Lung (tissue), 12 donors: Measurements from ENCODE around the gene SYNE1. TPM values are rescaled to one million over a fixed set of nuclear protein-coding genes. Genes with fewer than 3 reads are reported as not detected.

Experiments used
- ATAC-seq: fragments of 200-7000 bp; cut with Tn5 transposase; one replicate; pipeline ENCODE4 v1.9.1; 2020; ENCODE audit warnings: moderate number of reproducible peaks; ENCODE audit not compliant: insufficient read depth, low FRiP score
- DNase-seq, 3 donors: peaks; one replicate each; pipeline ENCODE4 v3.0.0-alpha.2; 2013 to 2017
- H3K27ac ChIP-seq, 2 donors: one replicate each; pipeline ENCODE4 v1.5.1; 2013; ENCODE audit warnings: mild to moderate bottlenecking in 2 of 2, moderate library complexity in 2 of 2, control low read depth in 1 of 2, inconsistent platforms in 1 of 2, low read depth in 1 of 2, low read length in 1 of 2
- H3K27me3 ChIP-seq, 3 donors: one replicate each; pipeline ENCODE4 v1.5.1; 2013; ENCODE audit warnings: low read length in 2 of 3; ENCODE audit not compliant: control insufficient read depth in 3 of 3, insufficient read depth in 3 of 3
- H3K36me3 ChIP-seq, 4 donors: one replicate each; pipeline ENCODE4 v1.5.1; 2013; ENCODE audit warnings: low read length in 4 of 4, mild to moderate bottlenecking in 1 of 4, moderate library complexity in 1 of 4; ENCODE audit not compliant: control insufficient read depth in 4 of 4, insufficient read depth in 4 of 4
- H3K4me1 ChIP-seq, 5 donors: one replicate each; pipeline ENCODE4 v1.5.1; 2013; ENCODE audit warnings: low read length in 5 of 5, mild to moderate bottlenecking in 2 of 5, moderate library complexity in 1 of 5; ENCODE audit not compliant: control insufficient read depth in 5 of 5, insufficient read depth in 5 of 5
- H3K4me3 ChIP-seq: one replicate; pipeline ENCODE4 v1.5.1; 2013; ENCODE audit warnings: mild to moderate bottlenecking, control low read depth, moderate library complexity
- H3K9ac ChIP-seq, 2 donors: one replicate each; pipeline ENCODE4 v1.5.1; 2013; ENCODE audit warnings: low read length in 2 of 2, control low read depth in 1 of 2; ENCODE audit not compliant: insufficient read depth in 1 of 2
- H3K9me3 ChIP-seq, 4 donors: one replicate each; pipeline ENCODE4 v1.5.1; 2013; ENCODE audit warnings: low read length in 3 of 4, mild to moderate bottlenecking in 1 of 4, moderate library complexity in 1 of 4; ENCODE audit not compliant: control insufficient read depth in 4 of 4, insufficient read depth in 3 of 4
- WGBS, 2 donors: extraction: QIAGEN DNeasy Blood & Tissue Kit; methylation state at CpG; one replicate each; pipeline ENCODE4 v1.1.7; 2013; 5-methylcytosine and 5-hydroxymethylcytosine counted together
- polyA plus RNA-seq, 2 donors: library from polyadenylated mRNA; stranded (reverse); fragments of 200-250 nt; gene quantifications; one replicate each; pipeline ENCODE4 v1.2.1, GENCODE V29; 2013
- total RNA-seq, 2 donors: library from RNA; depleted of rRNA in 1 of 2; stranded (reverse); fragments of >200 nt in 1 of 2; gene quantifications; one replicate each; pipeline ENCODE4 v1.2.1, GENCODE V29; 2014 to 2021
- TF ChIP-seq, protein P1 (sequence below): IDR thresholded peaks from 2 replicates; pipeline ENCODE4 v1.5.1; 2012; ENCODE audit warnings: mild to moderate bottlenecking; ENCODE audit errors: control extremely low read depth, extremely low read depth
- donor health status: control.
- donor health status: control.
- donor health status: Bipolar disorder and iron deficiency.
- donor health status: healthy.
- donor health status: DM: yes; HTN: yes; CAD: no.

The SYNE1 gene
- total and polyA plus RNA-seq, 4 donors: 26.4 to 352 (median 131) TPM

DNA sequence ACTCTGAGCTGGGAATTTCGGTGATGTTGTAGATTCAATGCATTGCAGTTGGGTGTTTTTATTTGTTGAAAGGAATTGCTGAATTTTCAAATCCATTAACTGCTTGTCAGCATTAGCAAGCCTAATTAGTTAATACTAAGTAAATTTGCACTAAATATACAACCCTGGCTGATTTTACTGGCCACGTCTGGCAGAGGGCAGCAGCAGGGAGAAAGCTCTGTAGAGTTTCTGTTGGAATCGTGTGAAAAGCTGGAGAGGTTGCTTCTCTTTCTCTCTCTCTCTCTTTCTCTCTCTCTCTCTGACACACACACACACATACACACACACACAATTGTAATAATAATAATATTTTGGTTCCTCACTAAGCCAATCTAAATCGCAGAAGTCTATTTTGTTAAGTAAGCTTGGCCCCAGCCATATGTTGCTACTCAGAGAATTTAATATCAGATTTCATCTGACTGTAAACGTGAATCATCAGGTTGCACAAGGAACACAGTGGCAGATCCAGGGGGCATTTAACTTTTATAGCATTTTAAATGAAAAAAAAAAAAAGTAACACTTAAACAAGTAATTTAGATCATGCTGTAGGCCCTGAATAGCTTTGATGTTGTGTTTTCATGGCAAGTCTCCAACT lies 540.2 kb downstream of the SYNE1 start:
- H3K4me3 ChIP-seq: no peak overlapping the region
- no peaks in the 10 kb centered on the region for H3K27me3 ChIP-seq
- H3K27ac ChIP-seq: no peak overlapping the region
- peak in 2 of 3 donors; percentile 7 to 30 for DNase-seq
- no peak overlapping the region for H3K9ac ChIP-seq
- H3K36me3 ChIP-seq: no peaks in the 10 kb centered on the region
- H3K9me3 ChIP-seq: no peaks in the 10 kb centered on the region
- WGBS, 2 donors: 73 to 91% methylated on average over 5 of the region's 5 CpGs
- H3K4me1 ChIP-seq: peaks cover 0 to 4% (median 0%) of the 10 kb centered on the region in 5 donors
- no peak for ATAC-seq
- TF ChIP-seq, protein P1, sequence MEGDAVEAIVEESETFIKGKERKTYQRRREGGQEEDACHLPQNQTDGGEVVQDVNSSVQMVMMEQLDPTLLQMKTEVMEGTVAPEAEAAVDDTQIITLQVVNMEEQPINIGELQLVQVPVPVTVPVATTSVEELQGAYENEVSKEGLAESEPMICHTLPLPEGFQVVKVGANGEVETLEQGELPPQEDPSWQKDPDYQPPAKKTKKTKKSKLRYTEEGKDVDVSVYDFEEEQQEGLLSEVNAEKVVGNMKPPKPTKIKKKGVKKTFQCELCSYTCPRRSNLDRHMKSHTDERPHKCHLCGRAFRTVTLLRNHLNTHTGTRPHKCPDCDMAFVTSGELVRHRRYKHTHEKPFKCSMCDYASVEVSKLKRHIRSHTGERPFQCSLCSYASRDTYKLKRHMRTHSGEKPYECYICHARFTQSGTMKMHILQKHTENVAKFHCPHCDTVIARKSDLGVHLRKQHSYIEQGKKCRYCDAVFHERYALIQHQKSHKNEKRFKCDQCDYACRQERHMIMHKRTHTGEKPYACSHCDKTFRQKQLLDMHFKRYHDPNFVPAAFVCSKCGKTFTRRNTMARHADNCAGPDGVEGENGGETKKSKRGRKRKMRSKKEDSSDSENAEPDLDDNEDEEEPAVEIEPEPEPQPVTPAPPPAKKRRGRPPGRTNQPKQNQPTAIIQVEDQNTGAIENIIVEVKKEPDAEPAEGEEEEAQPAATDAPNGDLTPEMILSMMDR: no peak

DNA sequence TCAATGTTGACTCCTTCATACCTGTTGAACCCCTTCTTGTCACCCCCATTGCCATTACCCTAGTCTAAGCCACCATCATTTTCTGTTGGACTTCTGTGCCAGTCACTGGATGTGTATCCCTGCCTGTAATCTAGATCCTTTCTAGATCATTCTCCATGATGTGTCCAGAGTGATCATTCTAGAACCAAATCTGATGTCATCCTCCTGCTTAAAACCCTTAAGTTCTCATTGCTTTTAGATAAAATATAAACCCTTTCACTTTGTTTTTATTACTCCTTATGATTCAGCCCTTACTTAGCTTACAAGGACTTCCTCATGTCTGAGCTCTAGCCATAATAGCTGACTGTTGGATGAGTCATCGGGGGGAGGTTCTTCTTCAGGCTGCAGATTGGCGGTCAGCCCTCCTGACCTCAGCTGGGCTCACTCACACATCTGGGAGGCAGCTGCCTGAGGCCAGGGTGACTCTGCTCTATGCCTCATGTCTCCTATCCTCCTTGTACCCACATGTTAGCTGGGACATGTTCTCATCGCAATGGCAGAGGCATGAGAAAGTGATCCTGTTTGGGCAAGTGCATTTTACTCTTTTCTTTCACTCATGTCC lies 542.1 kb downstream of the SYNE1 start:
- WGBS, 2 donors: 51 to 70% methylated on average over 3 of the region's 3 CpGs
- peaks cover 0 to 9% (median 0%) of the 10 kb centered on the region in 5 donors for H3K4me1 ChIP-seq
- no peaks in the 10 kb centered on the region for H3K36me3 ChIP-seq
- H3K27ac ChIP-seq: peak overlapping the region; percentile 46 to 60
- peak in 1 of 3 donors; percentile 23 for DNase-seq
- H3K4me3 ChIP-seq: no peak overlapping the region
- H3K27me3 ChIP-seq: no peaks in the 10 kb centered on the region
- no peaks in the 10 kb centered on the region for H3K9me3 ChIP-seq
- no peak overlapping the region for H3K9ac ChIP-seq
- TF ChIP-seq, protein P1: no peak
- ATAC-seq: peak; percentile 87

DNA sequence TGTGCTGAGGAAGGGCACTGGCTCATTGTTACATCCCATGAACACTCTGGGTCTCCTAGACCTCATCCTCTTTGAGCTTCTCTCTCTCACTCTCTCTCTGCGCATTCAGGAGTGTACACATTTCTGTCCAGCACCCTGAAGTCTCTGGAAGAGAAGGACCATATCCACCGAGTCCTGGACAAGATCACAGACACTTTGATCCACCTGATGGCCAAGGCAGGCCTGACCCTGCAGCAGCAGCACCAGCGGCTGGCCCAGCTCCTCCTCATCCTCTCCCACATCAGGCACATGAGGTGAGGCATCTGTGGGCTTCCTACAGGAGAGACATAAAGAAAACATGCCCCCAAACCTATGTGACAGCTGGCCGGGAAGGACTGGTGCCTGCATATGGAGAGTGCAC lies 542.9 kb downstream of the SYNE1 start:
- DNase-seq (no peak), ATAC-seq (no peak)
- Histone ChIP-seq H3K27me3 (no peaks in the 10 kb centered on the region), H3K9ac (no peak overlapping the region), H3K36me3 (no peaks in the 10 kb centered on the region), H3K9me3 (peaks cover 0 to 1% (median 0%) of the 10 kb centered on the region in 4 donors), H3K4me1 (peaks cover 0 to 9% (median 0%) of the 10 kb centered on the region in 5 donors), H3K4me3 (no peak overlapping the region), H3K27ac (no peak overlapping the region)
- TF ChIP-seq, protein P1: no peak
- 95 to 97% methylated on average over 4 of the region's 4 CpGs for WGBS, 2 donors
